ENCODE data around the gene JUNB.

The JUNB gene

GRCh38 chr19:12789904-12790619 is 1.2 kb upstream of the JUNB start:
- Histone ChIP-seq H3K4me3 (ENCODE audit: low read length in 2 of 2) (peak overlapping the region; percentile 96 to 100), H3K27ac (ENCODE audit: low read length) (peak overlapping the region; percentile 100), H3K9me3 (ENCODE audit: control insufficient read depth in 2 of 2, low read length in 2 of 2) (no peaks in the 10 kb centered on the region), H3K27me3 (ENCODE audit: control insufficient read depth in 1 of 2, insufficient read depth in 2 of 2, low read length in 2 of 2) (no peaks in the 10 kb centered on the region), H3K36me3 (ENCODE audit: control insufficient read depth in 2 of 2, insufficient read depth in 2 of 2, low read length in 2 of 2) (peaks cover 0 to 4% of the 10 kb centered on the region in 2 donors), H3K4me1 (ENCODE audit: control insufficient read depth, insufficient read depth, low read length) (peaks cover 52% of the 10 kb centered on the region), H3K9ac (ENCODE audit: low read length in 2 of 2) (peak overlapping the region; percentile 95 to 99)

- peaks cover 46% of the 10 kb centered on the region for H3K4me1 ChIP-seq (ENCODE audit: control insufficient read depth, insufficient read depth, low read length)
- H3K9me3 ChIP-seq (ENCODE audit: control insufficient read depth in 2 of 2, low read length in 2 of 2), result no peaks in the 10 kb centered on the region
- no peaks in the 10 kb centered on the region for H3K27me3 ChIP-seq (ENCODE audit: control insufficient read depth in 1 of 2, insufficient read depth in 2 of 2, low read length in 2 of 2)
- peak overlapping the region; percentile 100 for H3K27ac ChIP-seq (ENCODE audit: low read length)
- peaks cover 0 to 4% of the 10 kb centered on the region in 2 donors for H3K36me3 ChIP-seq (ENCODE audit: control insufficient read depth in 2 of 2, insufficient read depth in 2 of 2, low read length in 2 of 2)
- peak overlapping the region; percentile 95 to 99 for H3K9ac ChIP-seq (ENCODE audit: low read length in 2 of 2)
- H3K4me3 ChIP-seq (ENCODE audit: low read length in 2 of 2), result peak overlapping the region; percentile 96 to 100
Measured at GRCh38 chr19:12790628-12791344, 500 bp upstream of the JUNB start.

GRCh38 chr19:12792051-12792852 is 966 bp downstream of the JUNB start:
- H3K4me1 ChIP-seq (ENCODE audit: control insufficient read depth, insufficient read depth, low read length), result peaks cover 49% of the 10 kb centered on the region
- H3K4me3 ChIP-seq (ENCODE audit: low read length in 2 of 2), result peak overlapping the region; percentile 97 to 100
- H3K9me3 ChIP-seq (ENCODE audit: control insufficient read depth in 2 of 2, low read length in 2 of 2), result no peaks in the 10 kb centered on the region
- peak overlapping the region; percentile 97 to 100 for H3K9ac ChIP-seq (ENCODE audit: low read length in 2 of 2)
- peaks cover 2 to 4% of the 10 kb centered on the region in 2 donors for H3K36me3 ChIP-seq (ENCODE audit: control insufficient read depth in 2 of 2, insufficient read depth in 2 of 2, low read length in 2 of 2)
- peak overlapping the region; percentile 100 for H3K27ac ChIP-seq (ENCODE audit: low read length)
- H3K27me3 ChIP-seq (ENCODE audit: control insufficient read depth in 1 of 2, insufficient read depth in 2 of 2, low read length in 2 of 2), result no peaks in the 10 kb centered on the region

- Histone ChIP-seq H3K4me1 (ENCODE audit: control insufficient read depth, insufficient read depth, low read length) (peaks cover 49% of the 10 kb centered on the region), H3K9ac (ENCODE audit: low read length in 2 of 2) (peak overlapping the region; percentile 97 to 100), H3K27me3 (ENCODE audit: control insufficient read depth in 1 of 2, insufficient read depth in 2 of 2, low read length in 2 of 2) (no peaks in the 10 kb centered on the region), H3K36me3 (ENCODE audit: control insufficient read depth in 2 of 2, insufficient read depth in 2 of 2, low read length in 2 of 2) (peaks cover 2 to 4% of the 10 kb centered on the region in 2 donors), H3K9me3 (ENCODE audit: control insufficient read depth in 2 of 2, low read length in 2 of 2) (no peaks in the 10 kb centered on the region), H3K27ac (ENCODE audit: low read length) (peak overlapping the region; percentile 100), H3K4me3 (ENCODE audit: low read length in 2 of 2) (peak overlapping the region; percentile 97 to 100)
Measured at GRCh38 chr19:12792853-12793289, 1.6 kb downstream of the JUNB start.

- Histone ChIP-seq H3K4me3 (ENCODE audit: low read length in 2 of 2) (peak overlapping the region; percentile 97 to 100), H3K4me1 (ENCODE audit: control insufficient read depth, insufficient read depth, low read length) (peaks cover 43% of the 10 kb centered on the region), H3K36me3 (ENCODE audit: control insufficient read depth in 2 of 2, insufficient read depth in 2 of 2, low read length in 2 of 2) (peaks cover 2 to 4% of the 10 kb centered on the region in 2 donors), H3K27me3 (ENCODE audit: control insufficient read depth in 1 of 2, insufficient read depth in 2 of 2, low read length in 2 of 2) (no peaks in the 10 kb centered on the region), H3K27ac (ENCODE audit: low read length) (peak overlapping the region; percentile 100), H3K9me3 (ENCODE audit: control insufficient read depth in 2 of 2, low read length in 2 of 2) (no peaks in the 10 kb centered on the region), H3K9ac (ENCODE audit: low read length in 2 of 2) (peak overlapping the region; percentile 97 to 100)
Measured at GRCh38 chr19:12793290-12794195, 2.3 kb downstream of the JUNB start.

GRCh38 chr19:12794196-12794941 is 3.1 kb downstream of the JUNB start:
- Histone ChIP-seq H3K4me1 (ENCODE audit: control insufficient read depth, insufficient read depth, low read length) (peaks cover 34% of the 10 kb centered on the region), H3K9ac (ENCODE audit: low read length in 2 of 2) (peak overlapping the region; percentile 72 to 100), H3K27ac (ENCODE audit: low read length) (peak overlapping the region; percentile 100), H3K9me3 (ENCODE audit: control insufficient read depth in 2 of 2, low read length in 2 of 2) (no peaks in the 10 kb centered on the region), H3K4me3 (ENCODE audit: low read length in 2 of 2) (peak overlapping the region; percentile 48 to 100), H3K27me3 (ENCODE audit: control insufficient read depth in 1 of 2, insufficient read depth in 2 of 2, low read length in 2 of 2) (no peaks in the 10 kb centered on the region), H3K36me3 (ENCODE audit: control insufficient read depth in 2 of 2, insufficient read depth in 2 of 2, low read length in 2 of 2) (peaks cover 4 to 6% of the 10 kb centered on the region in 2 donors)

GRCh38 chr19:12794971-12795381 is 3.7 kb downstream of the JUNB start:
- Histone ChIP-seq H3K36me3 (ENCODE audit: control insufficient read depth in 2 of 2, insufficient read depth in 2 of 2, low read length in 2 of 2) (peaks cover 10 to 12% of the 10 kb centered on the region in 2 donors), H3K4me3 (ENCODE audit: low read length in 2 of 2) (no peak overlapping the region), H3K9ac (ENCODE audit: low read length in 2 of 2) (no peak overlapping the region), H3K4me1 (ENCODE audit: control insufficient read depth, insufficient read depth, low read length) (peaks cover 32% of the 10 kb centered on the region), H3K9me3 (ENCODE audit: control insufficient read depth in 2 of 2, low read length in 2 of 2) (no peaks in the 10 kb centered on the region), H3K27me3 (ENCODE audit: control insufficient read depth in 1 of 2, insufficient read depth in 2 of 2, low read length in 2 of 2) (no peaks in the 10 kb centered on the region), H3K27ac (ENCODE audit: low read length) (peak overlapping the region; percentile 100)

- Histone ChIP-seq H3K27me3 (ENCODE audit: control insufficient read depth in 1 of 2, insufficient read depth in 2 of 2, low read length in 2 of 2) (no peaks in the 10 kb centered on the region), H3K36me3 (ENCODE audit: control insufficient read depth in 2 of 2, insufficient read depth in 2 of 2, low read length in 2 of 2) (peaks cover 16 to 17% of the 10 kb centered on the region in 2 donors), H3K27ac (ENCODE audit: low read length) (peak overlapping the region; percentile 24), H3K4me3 (ENCODE audit: low read length in 2 of 2) (peak overlapping the region in 1 of 2 donors; percentile 54), H3K4me1 (ENCODE audit: control insufficient read depth, insufficient read depth, low read length) (peaks cover 34% of the 10 kb centered on the region), H3K9ac (ENCODE audit: low read length in 2 of 2) (peak overlapping the region in 1 of 2 donors; percentile 14), H3K9me3 (ENCODE audit: control insufficient read depth in 2 of 2, low read length in 2 of 2) (no peaks in the 10 kb centered on the region)
Measured at GRCh38 chr19:12796146-12797071, 5.1 kb downstream of the JUNB start.

Measured in stomach smooth muscle (tissue), 2 donors.